Caco-2 (cell line): Measurements from ENCODE around the gene TINCR. TPM values are rescaled to one million over a fixed set of nuclear protein-coding genes. Genes with fewer than 3 reads are reported as not detected.

ENCODE experiments used
- BruUV-seq: library from RNA; stranded (reverse); fragments of 400-500 nt; replicated peaks from 2 replicates; lab custom pipeline; 2021; lab: Mats Ljungman, UMichigan
- CTCF ChIA-PET: fragments of 300-600 bp; sonication (Branson Sonifier 250); formaldehyde crosslinking; loops from one replicate; lab custom pipeline; 2022; ENCODE audit warnings: antibody characterized with exemption; lab: Charles Lee
- POLR2A ChIA-PET: fragments of 300-600 bp; sonication (Branson Sonifier 250); formaldehyde crosslinking; loops from one replicate; lab custom pipeline; 2022; ENCODE audit warnings: antibody characterized with exemption; lab: Charles Lee
- DNase-seq, 2 experiments: peaks; one replicate each; pipeline versions ENCODE4 v3.0.0 to v3.0.0-alpha.2; 2020 to 2022
- H3K27me3 ChIP-seq: replicated peaks from 2 replicates; pipeline ENCODE4 v1.6.0; 2011; ENCODE audit warnings: low read length; ENCODE audit not compliant: control insufficient read depth, insufficient read depth
- H3K36me3 ChIP-seq: 2 replicates; pipeline ENCODE4 v1.5.1; 2011; ENCODE audit warnings: low read length; ENCODE audit not compliant: control insufficient read depth, insufficient read depth
- H3K4me1 ChIP-seq: fragments of 250-450 bp; sonication (Bioruptor Pico); 2 replicates; pipeline ENCODE4 v1.5.1; 2020; ENCODE audit warnings: mild to moderate bottlenecking
- H3K4me3 ChIP-seq: 2 replicates; pipeline ENCODE4 v1.5.1; 2011; ENCODE audit warnings: low read depth, mild to moderate bottlenecking, control low read depth, low read length
- H3K9me3 ChIP-seq: fragments of 250-450 bp; sonication (Bioruptor Pico); 2 replicates; pipeline ENCODE4 v1.5.1; 2020; ENCODE audit warnings: mild to moderate bottlenecking, moderate library complexity
- H3K27ac Mint-ChIP-seq: one replicate; pipeline ENCODE4 v1.8.0; 2022; ENCODE audit warnings: mixed read lengths; ENCODE audit not compliant: unreplicated experiment
- H3K27me3 Mint-ChIP-seq: one replicate; pipeline ENCODE4 v1.8.0; 2022; ENCODE audit warnings: mixed read lengths; ENCODE audit not compliant: insufficient read depth, unreplicated experiment
- H3K36me3 Mint-ChIP-seq: one replicate; pipeline ENCODE4 v1.8.0; 2022; ENCODE audit warnings: mild to moderate bottlenecking, mixed read lengths; ENCODE audit not compliant: insufficient read depth, unreplicated experiment
- H3K4me1 Mint-ChIP-seq: one replicate; pipeline ENCODE4 v1.8.0; 2022; ENCODE audit warnings: low read depth, mixed read lengths; ENCODE audit not compliant: unreplicated experiment
- H3K4me3 Mint-ChIP-seq: one replicate; pipeline ENCODE4 v1.8.0; 2022; ENCODE audit warnings: mild to moderate bottlenecking, moderate library complexity, mixed read lengths; ENCODE audit not compliant: unreplicated experiment
- H3K9me3 Mint-ChIP-seq: one replicate; pipeline ENCODE4 v1.8.0; 2022; ENCODE audit warnings: mixed read lengths; ENCODE audit not compliant: unreplicated experiment
- intact Hi-C: fragments of 100-400 bp; cut with micrococcal nuclease; formaldehyde crosslinking; loops from one replicate; pipeline ENCODE4 v1.10.0; 2022; ENCODE audit not compliant: unreplicated experiment
- total RNA-seq: library from RNA; stranded (reverse); gene quantifications from 2 replicates; pipeline ENCODE4 v1.2.3, GENCODE V29; 2022
- TF ChIP-seq, protein P1 (sequence below), 2 experiments: fragments of 200-600 bp in 1 of 2; IDR thresholded peaks; 1 replicate in 1 of 2; 2 replicates in 1 of 2; pipeline versions ENCODE4 v1.5.1 to v1.8.0; 2011 to 2022; ENCODE audit warnings: antibody characterized with exemption in 1 of 2, control low read depth in 1 of 2, inconsistent platforms in 1 of 2, low read depth in 1 of 2, low read length in 1 of 2, mild to moderate bottlenecking in 1 of 2, moderate library complexity in 1 of 2; ENCODE audit not compliant: insufficient read depth in 1 of 2, severe bottlenecking in 1 of 2, unreplicated experiment in 1 of 2

The TINCR gene
- total RNA-seq, 1 experiment from 2014 or later, result 3.8 TPM

- H3K27ac Mint-ChIP-seq, result no peak overlapping the region
- BruUV-seq, result no TSS peak
- intact Hi-C loops, result no loop called here
Observed at GRCh38 chr19:5585461-5586299, 17.9 kb upstream of the TINCR start.

GRCh38 chr19:5580161-5580571, 12.4 kb upstream of the TINCR start:
- Mint-ChIP-seq H3K27me3 (no peaks in the 10 kb centered on the region), H3K27ac (no peak overlapping the region), H3K4me1 (peaks cover 13% of the 10 kb centered on the region), H3K36me3 (peaks cover 22% of the 10 kb centered on the region), H3K9me3 (no peaks in the 10 kb centered on the region), H3K4me3 (no peak overlapping the region)
- intact Hi-C loops, result no loop called here
- CTCF ChIA-PET, result no interaction called here
- Histone ChIP-seq H3K4me1 (peaks cover 10% of the 10 kb centered on the region), H3K9me3 (no peaks in the 10 kb centered on the region), H3K27me3 (no peaks in the 10 kb centered on the region), H3K4me3 (no peak overlapping the region), H3K36me3 (no peaks in the 10 kb centered on the region)
- DNase-seq, result no peak
- TF ChIP-seq, protein P1, sequence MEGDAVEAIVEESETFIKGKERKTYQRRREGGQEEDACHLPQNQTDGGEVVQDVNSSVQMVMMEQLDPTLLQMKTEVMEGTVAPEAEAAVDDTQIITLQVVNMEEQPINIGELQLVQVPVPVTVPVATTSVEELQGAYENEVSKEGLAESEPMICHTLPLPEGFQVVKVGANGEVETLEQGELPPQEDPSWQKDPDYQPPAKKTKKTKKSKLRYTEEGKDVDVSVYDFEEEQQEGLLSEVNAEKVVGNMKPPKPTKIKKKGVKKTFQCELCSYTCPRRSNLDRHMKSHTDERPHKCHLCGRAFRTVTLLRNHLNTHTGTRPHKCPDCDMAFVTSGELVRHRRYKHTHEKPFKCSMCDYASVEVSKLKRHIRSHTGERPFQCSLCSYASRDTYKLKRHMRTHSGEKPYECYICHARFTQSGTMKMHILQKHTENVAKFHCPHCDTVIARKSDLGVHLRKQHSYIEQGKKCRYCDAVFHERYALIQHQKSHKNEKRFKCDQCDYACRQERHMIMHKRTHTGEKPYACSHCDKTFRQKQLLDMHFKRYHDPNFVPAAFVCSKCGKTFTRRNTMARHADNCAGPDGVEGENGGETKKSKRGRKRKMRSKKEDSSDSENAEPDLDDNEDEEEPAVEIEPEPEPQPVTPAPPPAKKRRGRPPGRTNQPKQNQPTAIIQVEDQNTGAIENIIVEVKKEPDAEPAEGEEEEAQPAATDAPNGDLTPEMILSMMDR (IDR thresholded peaks at IDR 0.05; ENCODE audit: insufficient read depth in 1 of 2, low read depth in 1 of 2, low read length in 1 of 2, severe bottlenecking in 1 of 2, unreplicated experiment in 1 of 2), result no peak
- POLR2A ChIA-PET, result interaction anchor here (0.6 kb wide), 1 partner anchor 240 kb away, joined by 5 read pairs; no protein-coding TSS in a partner anchor
- BruUV-seq, result no TSS peak

More at GRCh38 chr19:5585461-5586299, 17.9 kb upstream of the TINCR start:
- ChIA-PET CTCF (no interaction called here), POLR2A (no interaction called here)
- Histone ChIP-seq H3K36me3 (no peaks in the 10 kb centered on the region; the same call in 1 of the 2 replicates), H3K9me3 (no peaks in the 10 kb centered on the region), H3K4me1 (peaks cover 10% of the 10 kb centered on the region), H3K27me3 (no peaks in the 10 kb centered on the region), H3K4me3 (no peak overlapping the region)
- DNase-seq, result no peak
- H3K9me3 Mint-ChIP-seq, result no peaks in the 10 kb centered on the region
- no peaks in the 10 kb centered on the region for H3K27me3 Mint-ChIP-seq
- H3K4me3 Mint-ChIP-seq, result no peak overlapping the region
- TF ChIP-seq, protein P1 (IDR thresholded peaks at IDR 0.05; ENCODE audit: insufficient read depth in 1 of 2, low read depth in 1 of 2, low read length in 1 of 2, severe bottlenecking in 1 of 2, unreplicated experiment in 1 of 2), result no peak
- H3K4me1 Mint-ChIP-seq, result no peaks in the 10 kb centered on the region
- peaks cover 57% of the 10 kb centered on the region for H3K36me3 Mint-ChIP-seq

- CTCF ChIA-PET, result no interaction called here
- H3K27me3 Mint-ChIP-seq, result no peaks in the 10 kb centered on the region
- BruUV-seq, result no TSS peak
Observed at GRCh38 chr19:5579697-5580096, 11.9 kb upstream of the TINCR start.

More at GRCh38 chr19:5579697-5580096, 11.9 kb upstream of the TINCR start:
- Mint-ChIP-seq H3K4me1 (peaks cover 13% of the 10 kb centered on the region), H3K4me3 (no peak overlapping the region), H3K9me3 (no peaks in the 10 kb centered on the region), H3K27ac (no peak overlapping the region), H3K36me3 (peaks cover 17% of the 10 kb centered on the region)
- TF ChIP-seq, protein P1 (IDR thresholded peaks at IDR 0.05; ENCODE audit: insufficient read depth in 1 of 2, low read depth in 1 of 2, low read length in 1 of 2, severe bottlenecking in 1 of 2, unreplicated experiment in 1 of 2), result no peak
- no peak for DNase-seq
- Histone ChIP-seq H3K9me3 (no peaks in the 10 kb centered on the region), H3K27me3 (no peaks in the 10 kb centered on the region), H3K4me3 (no peak overlapping the region), H3K4me1 (peaks cover 10% of the 10 kb centered on the region), H3K36me3 (no peaks in the 10 kb centered on the region)
- POLR2A ChIA-PET, result no interaction called here
- intact Hi-C loops, result no loop called here
